Progenitor cell of endocrine pancreas (in vitro differentiated cells): Measurements from ENCODE around the gene ELAVL3. TPM values are rescaled to one million over a fixed set of nuclear protein-coding genes. Genes with fewer than 3 reads are reported as not detected.
"Not testable (repeated sequence)": the region's sequence is repeated elsewhere in the genome, so short reads cannot be mapped to it uniquely, and the experiment has no call there.

Source experiments
- DNase-seq: peaks from one replicate; pipeline ENCODE4 v3.0.0; 2021; ENCODE audit warnings: low spot score; ENCODE audit not compliant: unreplicated experiment
- H3K27ac Mint-ChIP-seq: 2 replicates; pipeline ENCODE4 v1.8.0; 2021; ENCODE audit warnings: mild to moderate bottlenecking, moderate library complexity, mixed read lengths
- H3K27me3 Mint-ChIP-seq: 2 replicates; pipeline ENCODE4 v1.8.0; 2021; ENCODE audit warnings: mixed read lengths
- H3K36me3 Mint-ChIP-seq: 2 replicates; pipeline ENCODE4 v1.8.0; 2022; ENCODE audit warnings: mixed read lengths; ENCODE audit not compliant: insufficient read depth
- H3K4me1 Mint-ChIP-seq: 2 replicates; pipeline ENCODE4 v1.8.0; 2021; ENCODE audit warnings: low read depth, mixed read lengths
- H3K4me3 Mint-ChIP-seq: 2 replicates; pipeline ENCODE4 v1.8.0; 2021; ENCODE audit warnings: low read depth, mild to moderate bottlenecking, moderate library complexity, mixed read lengths
- H3K9me3 Mint-ChIP-seq: 2 replicates; pipeline ENCODE4 v1.8.0; 2021; ENCODE audit warnings: low read depth, mixed read lengths
- CTCF ChIP-seq: fragments of 200-600 bp; sonication (generic); IDR thresholded peaks from one replicate; pipeline ENCODE4 v1.5.0; 2021; ENCODE audit warnings: antibody characterized with exemption, mild to moderate bottlenecking; ENCODE audit not compliant: unreplicated experiment
- total RNA-seq: library from RNA; stranded (reverse); gene quantifications from 2 replicates; pipeline ENCODE4 v1.2.1, GENCODE V29; 2021

Gene ELAVL3
- total RNA-seq, 1 donor from 2014 or later = 1.4 TPM

GRCh38 chr19:11435057-11435832 is 45.6 kb downstream of the ELAVL3 start, which contains the start of the genes ODAD3 and PRKCSH:
ODAD3 (minus strand) TSS chr19:11435121; CDS start chr19:11435016, 105 bp downstream.
PRKCSH (plus strand) TSS chr19:11435635; CDS start chr19:11436118, 483 bp downstream.
- DNase-seq = peak; percentile 98
- peak; percentile 92 for TF ChIP-seq CTCF
- Mint-ChIP-seq H3K4me3 (peak within 1 kb of the TSS; percentile 95), H3K27me3 (no peaks in the 10 kb centered on the region), H3K9me3 (no peaks in the 10 kb centered on the region), H3K27ac (peak within 1 kb of the TSS; percentile 98), H3K36me3 (peaks cover 8% of the 10 kb centered on the region), H3K4me1 (peaks cover 10% of the 10 kb centered on the region)

GRCh38 chr19:11434703-11435056 is 46.2 kb downstream of the ELAVL3 start:
- no peaks in the 10 kb centered on the region for H3K9me3 Mint-ChIP-seq
- H3K36me3 Mint-ChIP-seq = peaks cover 8% of the 10 kb centered on the region
- no peaks in the 10 kb centered on the region for H3K27me3 Mint-ChIP-seq

DNA sequence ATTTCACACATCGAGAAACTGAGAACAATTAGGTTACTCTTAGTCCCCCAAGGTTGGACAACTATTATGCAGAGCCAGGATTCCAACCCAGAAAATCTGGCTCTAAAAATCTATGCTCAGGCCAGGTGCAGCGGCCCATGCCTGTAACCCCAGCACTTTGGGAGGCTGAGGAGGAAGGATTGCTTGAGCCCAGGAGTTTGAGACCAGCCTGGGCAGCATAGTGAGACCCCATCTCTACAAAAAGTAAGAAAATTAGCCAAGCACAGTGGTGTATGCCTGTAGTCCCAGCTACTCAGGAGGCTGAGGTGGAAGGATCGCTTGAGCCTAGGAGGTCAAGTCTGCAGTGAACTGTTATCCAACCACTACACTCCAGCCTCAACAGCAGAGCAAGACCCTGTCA is 47.3 kb downstream of the ELAVL3 start:
- H3K27me3 Mint-ChIP-seq, H3K4me3 Mint-ChIP-seq, DNase-seq, H3K9me3 Mint-ChIP-seq, H3K36me3 Mint-ChIP-seq, H3K27ac Mint-ChIP-seq: not testable (repeated sequence)
- H3K4me1 Mint-ChIP-seq = peaks cover 10% of the 10 kb centered on the region

More at GRCh38 chr19:11434703-11435056, 46.2 kb downstream of the ELAVL3 start:
- peaks cover 10% of the 10 kb centered on the region for H3K4me1 Mint-ChIP-seq
- H3K4me3 Mint-ChIP-seq = peak overlapping the region; percentile 95
- no peak for DNase-seq
- no peak for TF ChIP-seq CTCF
- peak overlapping the region; percentile 87 for H3K27ac Mint-ChIP-seq

DNA sequence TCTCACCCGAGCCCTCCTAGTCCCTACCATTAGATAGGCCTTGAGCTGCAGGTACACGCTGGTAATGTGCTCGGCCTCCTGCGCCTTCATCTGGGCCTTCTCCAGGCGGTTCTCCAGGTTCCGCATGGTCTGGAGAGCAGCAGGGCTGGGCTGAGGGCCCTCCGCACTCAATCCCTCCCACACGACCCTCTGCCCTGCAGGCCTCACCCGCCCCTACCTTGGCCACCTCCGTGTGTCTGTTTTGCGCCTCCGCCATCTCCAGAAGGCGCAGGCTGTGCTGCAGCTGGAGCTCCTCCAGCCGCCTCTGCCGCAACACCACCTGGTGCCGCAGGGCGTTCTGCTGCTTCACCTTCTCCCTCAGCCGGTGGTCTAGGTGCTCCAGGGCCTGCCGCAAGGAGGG is 54.2 kb downstream of the ELAVL3 start:
- no peak for TF ChIP-seq CTCF
- DNase-seq = no peak
- H3K27me3 Mint-ChIP-seq = peaks cover 21% of the 10 kb centered on the region
- no peaks in the 10 kb centered on the region for H3K36me3 Mint-ChIP-seq
- H3K9me3 Mint-ChIP-seq = no peaks in the 10 kb centered on the region
- no peaks in the 10 kb centered on the region for H3K4me1 Mint-ChIP-seq
- H3K4me3 Mint-ChIP-seq = no peak overlapping the region
- no peak overlapping the region for H3K27ac Mint-ChIP-seq

GRCh38 chr19:11425719-11426457 is 55.0 kb downstream of the ELAVL3 start:
- Mint-ChIP-seq H3K36me3 (no peaks in the 10 kb centered on the region), H3K4me1 (peaks cover 2% of the 10 kb centered on the region), H3K27ac (no peak overlapping the region), H3K4me3 (no peak overlapping the region), H3K27me3 (peaks cover 28% of the 10 kb centered on the region), H3K9me3 (no peaks in the 10 kb centered on the region)
- TF ChIP-seq CTCF = no peak
- DNase-seq = no peak
